Activated T-cell treated with anti-CD3 and anti-CD28 coated beads, Interleukin-2, amount 50 U/mL, for 24 hours (primary cell): ENCODE results near the gene BAX.
"Not testable (repeated sequence)": the region's sequence is repeated elsewhere in the genome, so short reads cannot be mapped to it uniquely, and the experiment has no call there.

Experiments used
- DNase-seq: peaks from one replicate; pipeline ENCODE4 v3.0.0-alpha.2; 2020
- H3K27ac Mint-ChIP-seq: 2 replicates; pipeline ENCODE4 v1.8.0; 2020; ENCODE audit warnings: mild to moderate bottlenecking, mixed read lengths
- H3K27me3 Mint-ChIP-seq: 2 replicates; pipeline ENCODE4 v1.8.0; 2020; ENCODE audit warnings: mixed read lengths
- H3K36me3 Mint-ChIP-seq: 2 replicates; pipeline ENCODE4 v1.8.0; 2020; ENCODE audit warnings: low read depth, mixed read lengths
- H3K4me1 Mint-ChIP-seq: 2 replicates; pipeline ENCODE4 v1.8.0; 2020; ENCODE audit warnings: low read depth, mixed read lengths
- H3K4me3 Mint-ChIP-seq: 2 replicates; pipeline ENCODE4 v1.8.0; 2020; ENCODE audit warnings: mild to moderate bottlenecking, moderate library complexity, mixed read lengths
- H3K9me3 Mint-ChIP-seq: 2 replicates; pipeline ENCODE4 v1.8.0; 2020; ENCODE audit warnings: mixed read lengths

Gene BAX

GRCh38 chr19:48922548-48923490 lies 31.9 kb upstream of the BAX start:
- H3K36me3 Mint-ChIP-seq = peaks cover 40% of the 10 kb centered on the region
- no peak overlapping the region for H3K4me3 Mint-ChIP-seq
- H3K27me3 Mint-ChIP-seq = no peaks in the 10 kb centered on the region
- no peaks in the 10 kb centered on the region for H3K9me3 Mint-ChIP-seq
- H3K27ac Mint-ChIP-seq = no peak overlapping the region
- DNase-seq = no peak
- H3K4me1 Mint-ChIP-seq = peaks cover 6% of the 10 kb centered on the region

GRCh38 chr19:48925240-48925843 lies 29.3 kb upstream of the BAX start:
- no peak overlapping the region for H3K4me3 Mint-ChIP-seq
- H3K27ac Mint-ChIP-seq = no peak overlapping the region
- DNase-seq = no peak
- no peaks in the 10 kb centered on the region for H3K9me3 Mint-ChIP-seq
- no peaks in the 10 kb centered on the region for H3K27me3 Mint-ChIP-seq
- H3K4me1 Mint-ChIP-seq = peaks cover 6% of the 10 kb centered on the region
- H3K36me3 Mint-ChIP-seq = peaks cover 25% of the 10 kb centered on the region

GRCh38 chr19:48925890-48926289 lies 28.8 kb upstream of the BAX start:
- H3K27ac Mint-ChIP-seq, H3K27me3 Mint-ChIP-seq, DNase-seq, H3K4me3 Mint-ChIP-seq, H3K9me3 Mint-ChIP-seq, H3K4me1 Mint-ChIP-seq: not testable (repeated sequence)
- peaks cover 22% of the 10 kb centered on the region for H3K36me3 Mint-ChIP-seq

- Mint-ChIP-seq H3K4me1 (peaks cover 6% of the 10 kb centered on the region), H3K4me3 (peak overlapping the region; percentile 36), H3K36me3 (peaks cover 14% of the 10 kb centered on the region), H3K27ac (peak overlapping the region; percentile 63), H3K9me3 (no peaks in the 10 kb centered on the region), H3K27me3 (no peaks in the 10 kb centered on the region)
- DNase-seq = peak; percentile 41
These were observed 27.8 kb upstream of the BAX start for GRCh38 chr19:48926909-48927308.

GRCh38 chr19:48927692-48928091 lies 27.0 kb upstream of the BAX start:
- not testable (repeated sequence) for H3K36me3 Mint-ChIP-seq, H3K4me3 Mint-ChIP-seq, DNase-seq, H3K9me3 Mint-ChIP-seq, H3K27ac Mint-ChIP-seq, H3K4me1 Mint-ChIP-seq, H3K27me3 Mint-ChIP-seq

GRCh38 chr19:48928164-48929025 lies 26.3 kb upstream of the BAX start:
- peaks cover 3% of the 10 kb centered on the region for H3K27me3 Mint-ChIP-seq
- no peak for DNase-seq
- H3K4me3 Mint-ChIP-seq = no peak overlapping the region
- no peak overlapping the region for H3K27ac Mint-ChIP-seq
- H3K9me3 Mint-ChIP-seq = no peaks in the 10 kb centered on the region
- H3K4me1 Mint-ChIP-seq = peaks cover 9% of the 10 kb centered on the region
- peaks cover 2% of the 10 kb centered on the region for H3K36me3 Mint-ChIP-seq

- peak within 1 kb of the TSS; percentile 78 for H3K4me3 Mint-ChIP-seq
- H3K4me1 Mint-ChIP-seq = peaks cover 13% of the 10 kb centered on the region
- H3K27ac Mint-ChIP-seq = peak within 1 kb of the TSS; percentile 57
These were observed 21.2 kb upstream of the BAX start, which contains the start of gene DHDH for GRCh38 chr19:48933382-48933932. DHDH (plus strand) TSS chr19:48933699; CDS start chr19:48933722, 23 bp downstream.

GRCh38 chr19:48934837-48935236 lies 19.8 kb upstream of the BAX start:
- Mint-ChIP-seq H3K4me1 (peaks cover 13% of the 10 kb centered on the region), H3K27me3 (peaks cover 3% of the 10 kb centered on the region), H3K9me3 (no peaks in the 10 kb centered on the region), H3K27ac (no peak overlapping the region), H3K36me3 (no peaks in the 10 kb centered on the region), H3K4me3 (no peak overlapping the region)
- DNase-seq = no peak

More at GRCh38 chr19:48933382-48933932, 21.2 kb upstream of the BAX start, which contains the start of gene DHDH:
- Mint-ChIP-seq H3K9me3 (no peaks in the 10 kb centered on the region), H3K36me3 (no peaks in the 10 kb centered on the region), H3K27me3 (peaks cover 3% of the 10 kb centered on the region)
- peak; percentile 84 for DNase-seq

- H3K9me3 Mint-ChIP-seq = no peaks in the 10 kb centered on the region
- peaks cover 5% of the 10 kb centered on the region for H3K36me3 Mint-ChIP-seq
- H3K27me3 Mint-ChIP-seq = peaks cover 3% of the 10 kb centered on the region
- peaks cover 13% of the 10 kb centered on the region for H3K4me1 Mint-ChIP-seq
- no peak overlapping the region for H3K4me3 Mint-ChIP-seq
- H3K27ac Mint-ChIP-seq = no peak overlapping the region
- DNase-seq = no peak
These were observed 18.8 kb upstream of the BAX start for GRCh38 chr19:48935864-48936263.

- no peak overlapping the region for H3K4me3 Mint-ChIP-seq
- H3K27me3 Mint-ChIP-seq = peaks cover 2% of the 10 kb centered on the region
- peaks cover 12% of the 10 kb centered on the region for H3K4me1 Mint-ChIP-seq
- no peak for DNase-seq
- H3K36me3 Mint-ChIP-seq = peaks cover 9% of the 10 kb centered on the region
- H3K27ac Mint-ChIP-seq = no peak overlapping the region
- H3K9me3 Mint-ChIP-seq = peaks cover 5% of the 10 kb centered on the region
These were observed 16.4 kb upstream of the BAX start for GRCh38 chr19:48938256-48938655.

GRCh38 chr19:48940902-48941301 lies 13.8 kb upstream of the BAX start:
- DNase-seq = no peak
- no peak overlapping the region for H3K27ac Mint-ChIP-seq
- no peaks in the 10 kb centered on the region for H3K4me1 Mint-ChIP-seq
- no peaks in the 10 kb centered on the region for H3K27me3 Mint-ChIP-seq
- peaks cover 5% of the 10 kb centered on the region for H3K9me3 Mint-ChIP-seq
- H3K36me3 Mint-ChIP-seq = peaks cover 9% of the 10 kb centered on the region
- no peak overlapping the region for H3K4me3 Mint-ChIP-seq

- H3K27me3 Mint-ChIP-seq = no peaks in the 10 kb centered on the region
- H3K36me3 Mint-ChIP-seq = peaks cover 9% of the 10 kb centered on the region
- H3K4me3 Mint-ChIP-seq = no peak overlapping the region
These were observed 11.6 kb upstream of the BAX start for GRCh38 chr19:48943081-48943480.

GRCh38 chr19:48945415-48945814 lies 9.3 kb upstream of the BAX start:
- Mint-ChIP-seq H3K27me3 (no peaks in the 10 kb centered on the region), H3K9me3 (peaks cover 8% of the 10 kb centered on the region), H3K36me3 (peaks cover 7% of the 10 kb centered on the region), H3K4me1 (no peaks in the 10 kb centered on the region), H3K27ac (no peak overlapping the region), H3K4me3 (no peak overlapping the region)
- DNase-seq = no peak

More at GRCh38 chr19:48943081-48943480, 11.6 kb upstream of the BAX start:
- peaks cover 8% of the 10 kb centered on the region for H3K9me3 Mint-ChIP-seq
- H3K4me1 Mint-ChIP-seq = no peaks in the 10 kb centered on the region
- H3K27ac Mint-ChIP-seq = no peak overlapping the region
- DNase-seq = no peak

- no peak overlapping the region for H3K4me3 Mint-ChIP-seq
- no peaks in the 10 kb centered on the region for H3K27me3 Mint-ChIP-seq
- DNase-seq = no peak
- H3K36me3 Mint-ChIP-seq = peaks cover 5% of the 10 kb centered on the region
- H3K27ac Mint-ChIP-seq = no peak overlapping the region
- peaks cover 8% of the 10 kb centered on the region for H3K9me3 Mint-ChIP-seq
- no peaks in the 10 kb centered on the region for H3K4me1 Mint-ChIP-seq
These were observed 8.9 kb upstream of the BAX start for GRCh38 chr19:48945817-48946216.
